H9 (cell line): ENCODE data around the gene GFRA1. TPM values are rescaled to one million over a fixed set of nuclear protein-coding genes. Genes with fewer than 3 reads are reported as not detected.

Experiments
- DNase-seq: peaks from one replicate; pipeline ENCODE4 v3.0.0-alpha.2; 2017
- H2AFZ ChIP-seq: one replicate; pipeline ENCODE4 v1.6.1; 2013; ENCODE audit warnings: mild to moderate bottlenecking, low read length, control low read depth, moderate library complexity
- H2AK5ac ChIP-seq: 2 replicates; pipeline ENCODE4 v1.6.1; 2013; ENCODE audit warnings: low read length, control low read depth, mixed read lengths; ENCODE audit not compliant: insufficient read length
- H2BK120ac ChIP-seq: one replicate; pipeline ENCODE4 v1.6.1; 2013; ENCODE audit warnings: low read depth, mild to moderate bottlenecking, low read length, control low read depth, inconsistent platforms; ENCODE audit not compliant: poor library complexity, severe bottlenecking
- H2BK12ac ChIP-seq: 2 replicates; pipeline ENCODE4 v1.6.1; 2013; ENCODE audit warnings: low read length, control low read depth, mixed read lengths, low read depth; ENCODE audit not compliant: insufficient read length
- H2BK15ac ChIP-seq: 2 replicates; pipeline ENCODE4 v1.6.1; 2013; ENCODE audit warnings: low read depth, low read length, control low read depth
- H2BK20ac ChIP-seq: one replicate; pipeline ENCODE4 v1.6.1; 2013; ENCODE audit warnings: low read depth, mild to moderate bottlenecking, low read length, control low read depth, inconsistent platforms; ENCODE audit not compliant: poor library complexity, severe bottlenecking
- H2BK5ac ChIP-seq: 2 replicates; pipeline ENCODE4 v1.6.1; 2013; ENCODE audit warnings: low read length, control low read depth, mixed read lengths; ENCODE audit not compliant: insufficient read length
- H3K14ac ChIP-seq: 2 replicates; pipeline ENCODE4 v1.6.1; 2013; ENCODE audit warnings: low read length, control low read depth; ENCODE audit not compliant: insufficient read depth
- H3K18ac ChIP-seq: 2 replicates; pipeline ENCODE4 v1.6.1; 2013; ENCODE audit warnings: low read depth, mild to moderate bottlenecking, mixed read lengths, low read length, control low read depth; ENCODE audit not compliant: insufficient read length
- H3K23ac ChIP-seq: 2 replicates; pipeline ENCODE4 v1.6.1; 2013; ENCODE audit warnings: low read length, control low read depth, mixed read lengths, low read depth; ENCODE audit not compliant: insufficient read length
- H3K23me2 ChIP-seq: 2 replicates; pipeline ENCODE4 v1.6.1; 2013; ENCODE audit warnings: low read depth, mild to moderate bottlenecking, mixed read lengths, low read length, control low read depth; ENCODE audit not compliant: insufficient read length, poor library complexity, severe bottlenecking
- H3K27ac ChIP-seq: 2 replicates; pipeline ENCODE4 v1.5.1; 2013; ENCODE audit warnings: low read length, control low read depth, mixed read lengths, low read depth; ENCODE audit not compliant: insufficient read length
- H3K27me3 ChIP-seq: 2 replicates; pipeline ENCODE4 v1.6.1; 2013; ENCODE audit warnings: low read length, control low read depth, inconsistent platforms; ENCODE audit not compliant: insufficient read depth
- H3K4ac ChIP-seq: 2 replicates; pipeline ENCODE4 v1.6.1; 2013; ENCODE audit warnings: low read depth, mild to moderate bottlenecking, control low read depth, inconsistent platforms, low read length, moderate library complexity
- H3K4me1 ChIP-seq: 2 replicates; pipeline ENCODE4 v1.6.1; 2013; ENCODE audit warnings: low read length, control low read depth, inconsistent platforms; ENCODE audit not compliant: insufficient read depth
- H3K4me2 ChIP-seq: 2 replicates; pipeline ENCODE4 v1.6.1; 2013; ENCODE audit warnings: low read length, control low read depth, mixed read lengths; ENCODE audit not compliant: insufficient read length, insufficient read depth
- H3K56ac ChIP-seq: 2 replicates; pipeline ENCODE4 v1.6.1; 2013; ENCODE audit warnings: low read depth, mild to moderate bottlenecking, mixed read lengths, low read length, control low read depth; ENCODE audit not compliant: insufficient read length
- H3K79me1 ChIP-seq: 2 replicates; pipeline ENCODE4 v1.6.1; 2013; ENCODE audit warnings: low read depth, mild to moderate bottlenecking, moderate library complexity, low read length, control low read depth, inconsistent platforms; ENCODE audit not compliant: insufficient read depth, poor library complexity, severe bottlenecking
- H3K79me2 ChIP-seq: 2 replicates; pipeline ENCODE4 v1.6.1; 2013; ENCODE audit warnings: low read length, control low read depth, inconsistent platforms; ENCODE audit not compliant: insufficient read depth
- H3K9ac ChIP-seq: 2 replicates; pipeline ENCODE4 v1.6.1; 2013; ENCODE audit warnings: low read length, control low read depth, mixed read lengths; ENCODE audit not compliant: insufficient read length; ENCODE audit errors: extremely low read depth
- H3K9me3 ChIP-seq: one replicate; pipeline ENCODE4 v1.6.1; 2013; ENCODE audit warnings: low read depth, low read length, inconsistent platforms; ENCODE audit not compliant: control insufficient read depth
- H3T11ph ChIP-seq: one replicate; pipeline ENCODE4 v1.6.1; 2013; ENCODE audit warnings: mild to moderate bottlenecking, low read length, control low read depth, inconsistent platforms
- H4K20me1 ChIP-seq: one replicate; pipeline ENCODE4 v1.6.1; 2013; ENCODE audit not compliant: control insufficient read depth, insufficient read length, insufficient read depth
- H4K5ac ChIP-seq: 2 replicates; pipeline ENCODE4 v1.6.1; 2013; ENCODE audit warnings: low read depth, mild to moderate bottlenecking, mixed read lengths, low read length, control low read depth; ENCODE audit not compliant: insufficient read length
- H4K8ac ChIP-seq: replicated peaks from 2 replicates; pipeline ENCODE4 v1.6.1; 2013; ENCODE audit warnings: low read length, control low read depth, mixed read lengths, low read depth; ENCODE audit not compliant: insufficient read length
- H4K91ac ChIP-seq: 2 replicates; pipeline ENCODE4 v1.6.1; 2013; ENCODE audit warnings: low read depth, mild to moderate bottlenecking, moderate library complexity, mixed read lengths, low read length, control low read depth; ENCODE audit not compliant: insufficient read length
- H3K27ac Mint-ChIP-seq, 3 experiments: 2 replicates in 2 of 3; 3 replicates in 1 of 3; pipeline ENCODE4 v1.8.0; 2020 to 2021; ENCODE audit warnings: mixed read lengths in 3 of 3, mild to moderate bottlenecking in 1 of 3, moderate library complexity in 1 of 3
- H3K27me3 Mint-ChIP-seq: 2 replicates; pipeline ENCODE4 v1.8.0; 2021; ENCODE audit warnings: low read depth, mild to moderate bottlenecking, moderate library complexity, mixed read lengths
- H3K36me3 Mint-ChIP-seq, 3 experiments: 2 replicates in 2 of 3; 3 replicates in 1 of 3; pipeline ENCODE4 v1.8.0; 2020 to 2021; ENCODE audit warnings: low read depth in 3 of 3, mixed read lengths in 3 of 3; ENCODE audit not compliant: insufficient read depth in 1 of 3
- H3K4me1 Mint-ChIP-seq, 2 experiments: 2 replicates each; pipeline ENCODE4 v1.8.0; 2020; ENCODE audit warnings: mixed read lengths in 2 of 2
- H3K4me3 Mint-ChIP-seq, 2 experiments: 2 replicates in 1 of 2; 3 replicates in 1 of 2; pipeline ENCODE4 v1.8.0; 2020 to 2021; ENCODE audit warnings: mild to moderate bottlenecking in 2 of 2, mixed read lengths in 2 of 2, moderate library complexity in 1 of 2
- H3K9me3 Mint-ChIP-seq, 2 experiments: 2 replicates in 1 of 2; 3 replicates in 1 of 2; pipeline ENCODE4 v1.8.0; 2020; ENCODE audit warnings: mild to moderate bottlenecking in 2 of 2, mixed read lengths in 2 of 2, moderate library complexity in 1 of 2
- WGBS: extraction: QIAGEN DNeasy Blood & Tissue Kit; methylation state at CpG from one replicate; pipeline ENCODE4 v1.1.7; 2013; ENCODE audit warnings: missing lambda C conversion rate, low lambda C conversion rate, mixed read lengths; ENCODE audit not compliant: insufficient read length; ENCODE audit errors: extremely low coverage; 5-methylcytosine and 5-hydroxymethylcytosine counted together
- total RNA-seq: library from RNA; stranded (reverse); gene quantifications from 2 replicates; pipeline ENCODE4 v1.2.1, GENCODE V29; 2021
- TF ChIP-seq, protein P1 (sequence below): fragments of 200-600 bp; sonication (generic); conservative IDR thresholded peaks from 3 replicates; pipeline ENCODE4 v1.8.0; 2021; ENCODE audit warnings: antibody characterized with exemption, mild to moderate bottlenecking

GFRA1 gene
- total RNA-seq, 1 experiment from 2014 or later, result 0.24 TPM

DNA sequence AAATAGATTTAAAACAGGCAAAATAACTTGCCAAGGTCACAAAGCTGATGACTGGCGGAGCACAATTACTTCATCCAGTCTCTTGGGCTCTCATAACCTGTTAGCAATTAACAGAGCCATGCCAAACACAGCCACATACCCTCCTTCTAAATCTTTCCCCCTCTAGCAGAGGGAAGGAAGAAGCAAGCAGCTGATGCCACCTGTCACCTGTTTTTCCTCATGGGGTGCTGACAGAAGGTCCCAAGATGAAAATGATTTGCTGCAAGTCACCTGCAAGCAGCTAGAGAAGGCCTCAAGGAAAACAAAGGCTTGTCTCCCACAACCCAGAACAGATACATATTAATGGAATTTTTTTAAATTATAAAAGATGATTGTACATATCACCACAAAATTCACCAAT, 117.8 kb downstream of the GFRA1 start:
- no peak overlapping the region for H3K23ac ChIP-seq
- no peak overlapping the region for H4K5ac ChIP-seq
- Mint-ChIP-seq H3K27me3 (peaks cover 3% of the 10 kb centered on the region), H3K4me3 (no peak overlapping the region), H3K36me3 (no peaks in the 10 kb centered on the region), H3K4me1 (no peaks in the 10 kb centered on the region), H3K27ac (no peak overlapping the region), H3K9me3 (no peaks in the 10 kb centered on the region; a peak in 1 of 5 replicates)
- no peak overlapping the region for H3K27ac ChIP-seq
- H3K18ac ChIP-seq, result no peak overlapping the region
- no peak overlapping the region for H2BK5ac ChIP-seq
- no peak overlapping the region for H2BK15ac ChIP-seq
- no peak overlapping the region for H3K9ac ChIP-seq
- H2BK20ac ChIP-seq, result no peak overlapping the region
- no peaks in the 10 kb centered on the region for H4K20me1 ChIP-seq
- H4K8ac ChIP-seq, result no peak overlapping the region
- no peaks in the 10 kb centered on the region for H3K79me2 ChIP-seq
- no peak for DNase-seq
- no peaks in the 10 kb centered on the region for H3K79me1 ChIP-seq
- no peaks in the 10 kb centered on the region for H3K23me2 ChIP-seq
- WGBS, result no CpG with 5 or more reads among the region's 1 CpG
- no peak overlapping the region for H3T11ph ChIP-seq
- H3K9me3 ChIP-seq, result no peaks in the 10 kb centered on the region
- H2BK120ac ChIP-seq, result no peak overlapping the region
- TF ChIP-seq, protein P1, sequence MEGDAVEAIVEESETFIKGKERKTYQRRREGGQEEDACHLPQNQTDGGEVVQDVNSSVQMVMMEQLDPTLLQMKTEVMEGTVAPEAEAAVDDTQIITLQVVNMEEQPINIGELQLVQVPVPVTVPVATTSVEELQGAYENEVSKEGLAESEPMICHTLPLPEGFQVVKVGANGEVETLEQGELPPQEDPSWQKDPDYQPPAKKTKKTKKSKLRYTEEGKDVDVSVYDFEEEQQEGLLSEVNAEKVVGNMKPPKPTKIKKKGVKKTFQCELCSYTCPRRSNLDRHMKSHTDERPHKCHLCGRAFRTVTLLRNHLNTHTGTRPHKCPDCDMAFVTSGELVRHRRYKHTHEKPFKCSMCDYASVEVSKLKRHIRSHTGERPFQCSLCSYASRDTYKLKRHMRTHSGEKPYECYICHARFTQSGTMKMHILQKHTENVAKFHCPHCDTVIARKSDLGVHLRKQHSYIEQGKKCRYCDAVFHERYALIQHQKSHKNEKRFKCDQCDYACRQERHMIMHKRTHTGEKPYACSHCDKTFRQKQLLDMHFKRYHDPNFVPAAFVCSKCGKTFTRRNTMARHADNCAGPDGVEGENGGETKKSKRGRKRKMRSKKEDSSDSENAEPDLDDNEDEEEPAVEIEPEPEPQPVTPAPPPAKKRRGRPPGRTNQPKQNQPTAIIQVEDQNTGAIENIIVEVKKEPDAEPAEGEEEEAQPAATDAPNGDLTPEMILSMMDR, result no peak
- no peak overlapping the region for H3K14ac ChIP-seq
- H3K56ac ChIP-seq, result no peak overlapping the region
- no peaks in the 10 kb centered on the region for H3K4me1 ChIP-seq
- H3K27me3 ChIP-seq, result no peaks in the 10 kb centered on the region
- H3K4ac ChIP-seq, result no peak overlapping the region
- no peak overlapping the region for H2AK5ac ChIP-seq
- H2BK12ac ChIP-seq, result no peak overlapping the region
- no peak overlapping the region for H2AFZ ChIP-seq
- H3K4me2 ChIP-seq, result no peak overlapping the region
- H4K91ac ChIP-seq, result no peak overlapping the region
